GM18519 (cell line): Measurements from ENCODE around the gene MON2.
A peak's percentile ranks its signal among the peaks of the same experiment; 100 is the strongest.
"Not testable (repeated sequence)": the region's sequence is repeated elsewhere in the genome, so short reads cannot be mapped to it uniquely, and the experiment has no call there.

Source experiments
- ATAC-seq: cut with Tn5 transposase; IDR thresholded peaks from one replicate; pipeline ENCODE4 v1.9.1; 2021; ENCODE audit warnings: mild to moderate bottlenecking, moderate library complexity; ENCODE audit not compliant: unreplicated experiment, low FRiP score

Gene MON2

GRCh38 chr12:62543324-62543723, 76.7 kb downstream of the MON2 start:
- no peak for ATAC-seq

DNA sequence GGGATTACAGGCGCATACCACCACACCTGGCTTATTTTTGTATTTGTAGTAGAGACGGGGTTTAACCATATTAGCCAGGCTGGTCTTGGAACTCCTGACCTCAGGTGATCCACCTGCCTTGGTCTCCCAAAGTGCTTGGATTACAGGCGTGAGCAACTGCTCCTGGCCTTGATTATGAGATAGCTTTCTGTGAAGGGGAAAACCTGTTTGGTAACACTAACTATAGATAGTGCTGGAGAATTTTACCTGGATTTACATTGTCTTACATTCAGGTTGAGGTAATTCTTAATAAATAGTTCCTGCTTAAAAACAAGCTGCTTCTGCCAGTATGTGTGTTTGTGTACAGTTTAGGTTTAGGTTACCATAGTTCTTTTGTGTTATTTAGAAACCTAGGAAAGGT, 77.1 kb downstream of the MON2 start:
- no peak for ATAC-seq

DNA sequence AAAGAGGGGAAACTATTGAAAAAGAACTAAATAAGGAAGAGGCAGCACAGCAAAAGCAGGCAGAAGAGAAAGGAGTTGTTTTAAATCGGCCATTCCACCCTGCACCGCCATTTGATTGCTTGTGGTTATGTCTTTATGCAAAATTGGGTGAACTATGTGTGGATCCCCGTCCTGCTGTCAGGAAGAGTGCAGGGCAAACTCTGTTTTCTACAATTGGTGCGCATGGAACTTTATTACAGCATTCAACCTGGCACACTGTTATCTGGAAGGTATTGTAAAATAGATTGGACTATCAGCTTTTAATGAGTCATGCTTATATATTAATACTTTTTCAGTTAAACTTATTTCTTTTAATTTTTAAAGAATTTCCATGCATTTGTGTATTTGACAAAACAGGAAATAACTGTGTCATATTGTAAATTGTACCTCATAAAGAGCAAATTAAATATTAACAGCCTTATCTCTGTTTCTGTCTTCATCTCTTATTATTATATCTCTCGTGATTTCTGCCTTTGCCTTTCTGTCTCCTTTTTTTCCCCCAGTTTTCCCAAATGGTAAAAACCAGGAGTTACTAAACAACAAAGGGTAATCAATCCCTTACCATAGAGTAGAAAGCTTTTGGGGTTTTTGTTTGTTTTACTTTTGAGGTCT, 86.4 kb downstream of the MON2 start:
- no peak for ATAC-seq

DNA sequence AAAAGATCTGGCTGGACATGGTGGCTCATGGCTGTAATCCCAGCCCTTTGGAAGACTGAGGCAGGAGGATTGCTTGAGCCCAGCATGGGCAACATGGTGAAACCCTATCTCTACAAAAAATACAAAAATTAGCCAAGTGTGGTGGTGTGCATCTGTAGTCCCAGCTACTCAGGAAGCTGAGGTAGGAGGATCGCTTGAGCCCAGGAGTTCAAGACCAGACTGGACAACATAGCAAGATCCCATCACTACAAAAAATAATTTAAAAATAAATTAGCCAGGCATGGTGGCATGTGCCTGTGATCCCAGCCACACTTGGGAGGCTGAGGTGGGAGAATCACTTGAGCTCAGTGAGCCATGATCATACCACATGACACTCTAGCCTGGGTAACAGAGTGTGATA, 92.7 kb downstream of the MON2 start:
- not testable (repeated sequence) for ATAC-seq

- ATAC-seq, result no peak
These were observed 96.2 kb downstream of the MON2 start for GRCh38 chr12:62562846-62563245.

- ATAC-seq, result no peak
These were observed 108.4 kb downstream of the MON2 start for GRCh38 chr12:62575036-62575435.

- ATAC-seq, result no peak
These were observed 109.9 kb downstream of the MON2 start for GRCh38 chr12:62576503-62576902.

DNA sequence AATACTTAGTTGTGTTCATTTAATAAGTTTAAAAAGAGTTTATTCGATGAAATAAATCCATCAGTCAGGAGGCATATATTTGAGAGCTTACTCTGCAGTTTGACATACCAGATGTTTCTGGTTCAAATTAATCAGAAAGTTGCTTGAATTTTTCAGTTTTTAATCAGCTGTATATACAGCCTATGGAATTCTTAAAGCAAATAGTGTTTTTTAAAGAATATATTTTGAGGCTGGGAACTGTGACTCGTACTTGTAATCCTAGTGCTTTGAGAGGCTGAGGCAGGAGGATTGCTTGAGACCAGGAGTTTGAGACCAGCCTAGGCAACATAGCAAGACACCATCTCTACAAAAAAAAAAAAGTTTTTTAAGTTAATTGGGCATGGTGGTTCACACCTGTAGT, 112.1 kb downstream of the MON2 start:
- ATAC-seq, result no peak

DNA sequence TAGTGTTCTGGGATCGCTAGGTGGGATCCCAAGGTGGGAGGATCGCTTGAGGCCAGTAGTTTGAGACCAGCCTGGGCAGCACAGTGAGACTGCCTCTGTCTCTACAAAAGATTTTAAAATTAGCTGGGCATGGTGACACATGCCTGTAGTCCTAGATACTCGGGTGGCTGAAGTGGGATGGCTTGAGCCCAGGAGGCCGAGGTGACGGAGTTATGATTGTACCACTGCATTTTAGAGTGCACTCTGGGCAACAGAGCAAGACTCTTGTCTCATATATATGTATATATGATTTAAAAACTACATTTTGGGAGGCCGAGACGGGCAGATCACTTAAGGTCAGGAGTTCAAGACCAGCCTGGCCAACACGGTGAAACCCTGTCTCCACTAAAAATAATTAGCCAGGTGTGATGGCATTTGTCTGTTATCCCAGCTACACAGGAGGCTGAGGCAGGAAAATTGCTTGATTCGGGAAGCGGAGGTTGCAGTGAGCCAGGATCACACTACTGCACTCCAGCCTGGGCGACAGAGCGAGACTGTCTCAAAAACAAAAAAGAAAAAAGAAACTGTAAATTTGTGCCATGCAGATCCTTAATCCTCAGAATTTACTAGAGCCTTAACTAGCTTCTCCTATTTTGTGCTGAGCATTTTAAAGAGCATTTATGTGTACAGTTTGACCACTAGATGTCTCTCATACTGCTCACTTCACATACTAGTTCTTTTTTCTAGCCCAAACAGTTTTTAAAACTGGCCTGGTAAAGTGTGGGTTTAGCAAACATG, 114.8 kb downstream of the MON2 start:
- peak; percentile 68 for ATAC-seq

DNA sequence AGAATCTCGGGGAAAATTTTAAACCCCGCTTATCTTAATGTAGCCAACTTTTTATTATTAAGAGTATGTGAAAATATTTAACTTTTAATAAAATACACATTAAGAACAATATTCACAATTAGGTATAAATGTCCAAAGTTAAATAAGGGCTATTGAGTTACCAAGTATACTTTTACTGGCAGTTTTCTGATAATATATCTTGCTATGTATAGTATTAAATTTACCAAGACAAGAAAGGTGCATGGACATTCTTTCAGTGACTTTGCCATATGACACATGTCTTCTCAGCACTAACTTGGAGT, 115.4 kb downstream of the MON2 start:
- no peak for ATAC-seq

GRCh38 chr12:62584619-62585018, 118.0 kb downstream of the MON2 start:
- ATAC-seq, result no peak

GRCh38 chr12:62586850-62587249, 120.2 kb downstream of the MON2 start:
- no peak for ATAC-seq

DNA sequence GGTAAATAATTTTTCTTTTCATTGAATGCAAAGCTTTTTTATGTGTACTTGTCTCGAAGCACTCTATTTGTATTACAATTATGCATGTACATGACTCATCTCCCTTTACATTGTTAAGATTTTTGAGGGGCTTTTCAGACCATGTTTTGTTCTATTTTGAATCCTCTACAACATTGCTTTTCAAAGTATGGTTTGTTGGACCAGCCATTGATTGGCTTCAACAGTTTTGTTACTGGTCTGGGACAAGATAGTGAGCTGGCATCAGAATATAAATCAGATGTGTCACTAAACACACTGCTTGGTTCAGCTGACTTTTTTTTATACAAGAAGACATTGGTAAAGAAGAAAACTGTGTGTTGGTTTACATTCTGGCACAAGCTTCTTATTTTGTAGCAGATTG, 122.3 kb downstream of the MON2 start:
- no peak for ATAC-seq

DNA sequence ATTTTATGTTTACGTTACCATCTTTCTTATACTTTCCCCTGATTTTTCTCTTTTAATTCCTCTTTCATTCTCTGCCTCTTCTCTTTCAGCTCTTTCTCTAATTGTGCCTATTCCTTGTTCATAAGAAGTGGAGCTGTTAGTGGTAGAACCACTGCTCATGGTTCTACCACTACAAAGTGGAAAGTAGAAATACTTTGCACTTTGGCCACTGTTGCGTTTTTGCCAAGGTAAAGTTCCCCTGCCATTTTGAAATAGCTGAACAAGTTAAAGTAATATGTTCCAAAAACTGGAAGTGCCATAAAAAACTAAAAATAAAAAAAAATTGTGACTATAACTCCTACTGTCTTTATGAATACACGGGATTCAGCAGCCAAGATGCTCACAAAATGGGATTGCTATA, 130.6 kb downstream of the MON2 start:
- no peak for ATAC-seq

DNA sequence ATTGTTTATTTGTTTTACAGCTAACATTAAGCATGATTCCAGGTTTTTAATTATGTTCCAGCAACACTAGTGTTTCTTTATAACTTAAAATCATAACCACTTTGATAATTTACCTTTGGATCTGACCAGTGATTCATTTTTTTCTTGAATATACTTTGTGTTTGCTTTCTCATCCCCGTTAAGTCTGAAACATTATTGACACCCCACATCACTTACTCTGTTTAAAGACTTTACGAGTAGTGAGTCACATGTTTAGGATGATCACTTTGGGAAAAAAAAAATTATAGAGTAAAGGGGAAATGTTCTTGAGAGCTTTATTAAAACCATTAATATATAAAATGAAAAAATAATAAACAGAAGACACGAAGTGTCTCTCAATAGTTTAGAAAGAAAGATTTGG, 132.2 kb downstream of the MON2 start:
- no peak for ATAC-seq

- ATAC-seq, result no peak
These were observed 133.3 kb downstream of the MON2 start for GRCh38 chr12:62599854-62600437.

GRCh38 chr12:62601765-62602164, 135.1 kb downstream of the MON2 start:
- ATAC-seq, result no peak

- peak; percentile 59 for ATAC-seq
These were observed 135.8 kb downstream of the MON2 start for GRCh38 chr12:62602255-62603060.

DNA sequence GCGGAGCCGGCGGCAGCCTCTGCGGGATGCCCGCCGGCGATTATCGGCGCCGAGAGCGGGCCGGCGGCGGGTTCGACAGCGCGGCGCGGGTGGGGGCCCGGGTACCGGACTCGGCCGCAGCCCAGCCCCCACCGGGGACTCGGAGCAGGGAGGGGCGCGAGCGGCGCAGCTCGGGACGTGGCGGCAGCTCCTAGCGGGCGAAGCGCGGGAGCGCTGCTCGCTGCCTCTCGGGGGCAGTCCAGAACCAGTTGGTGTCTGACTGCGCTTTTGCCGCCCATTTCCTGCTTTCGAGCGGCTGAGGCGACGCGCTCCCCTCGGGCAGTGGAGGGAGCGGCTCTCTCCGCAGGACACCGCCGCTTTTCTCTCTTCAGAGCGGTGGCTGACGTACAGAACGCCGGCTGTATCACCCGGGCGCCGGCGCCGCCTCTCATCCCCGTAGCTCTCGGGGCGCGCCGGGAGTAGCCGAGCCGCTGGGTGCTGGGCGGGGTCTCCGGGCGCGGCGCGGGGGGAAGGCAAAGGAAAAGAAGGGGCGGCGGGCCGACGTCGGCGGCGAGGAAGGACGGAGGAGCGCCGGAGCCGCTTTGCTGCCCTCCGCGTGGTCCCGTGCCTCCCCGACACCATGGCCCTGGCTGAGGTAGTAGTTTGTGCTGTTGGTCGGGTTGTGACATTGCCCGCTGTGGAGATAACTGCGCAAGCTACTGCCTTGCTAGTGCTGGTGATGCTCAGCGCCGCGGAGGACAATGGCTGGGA, 136.6 kb downstream of the MON2 start:
- peak; percentile 59 for ATAC-seq

DNA sequence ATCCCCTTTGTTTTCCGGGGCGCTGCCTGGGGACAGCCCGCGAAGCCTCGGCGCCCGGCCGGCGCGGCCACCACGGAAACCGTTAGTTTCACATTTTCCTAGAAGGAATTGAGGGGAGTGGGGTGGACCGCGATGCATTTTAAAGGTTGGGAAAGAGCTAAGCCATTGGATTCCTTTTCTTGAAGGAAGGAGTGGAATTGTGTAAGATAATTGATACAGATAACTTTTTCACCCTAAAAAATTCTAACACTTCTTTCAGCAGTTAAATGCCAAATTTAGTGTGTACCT, 137.1 kb downstream of the MON2 start:
- ATAC-seq, result no peak

- no peak for ATAC-seq
These were observed 137.7 kb downstream of the MON2 start for GRCh38 chr12:62604373-62604772.
